HEK293T (cell line): ENCODE data around the gene PDXK.

Experiments
- BHLHE40 ChIP-seq: fragments of 450-650 bp; IDR thresholded peaks from 2 replicates; pipeline ENCODE4 v1.6.1; 2016; ENCODE audit warnings: mild to moderate bottlenecking, moderate library complexity, borderline replicate concordance
- ELF4 ChIP-seq: fragments of 450-650 bp; IDR thresholded peaks from 2 replicates; pipeline ENCODE4 v1.6.1; 2017; ENCODE audit warnings: antibody characterized with exemption
- FOXK2 ChIP-seq: fragments of 450-650 bp; IDR thresholded peaks from 2 replicates; pipeline ENCODE4 v1.6.1; 2016; ENCODE audit warnings: mild to moderate bottlenecking
- SP1 ChIP-seq: fragments of 450-650 bp; IDR thresholded peaks from 2 replicates; pipeline ENCODE4 v1.6.1; 2017

- no peak for TF ChIP-seq FOXK2
- TF ChIP-seq BHLHE40: no peak
- no peak for TF ChIP-seq SP1
- no peak for TF ChIP-seq ELF4
These were observed 52.3 kb downstream of the PDXK start for GRCh38 chr21:43771199-43771675.
